HEK293 (cell line): ENCODE results near the gene PPP1R10.

Source experiments
- CTCF ChIA-PET: fragments of 350-600 bp; formaldehyde crosslinking; extraction: SDS; loops from one replicate; lab custom pipeline; 2021; ENCODE audit warnings: antibody characterized with exemption; lab: Yijun Ruan, JAX
- POLR2A ChIA-PET: fragments of 300-600 bp; formaldehyde crosslinking; extraction: SDS; loops from one replicate; lab custom pipeline; 2020; ENCODE audit warnings: antibody characterized with exemption, inconsistent platforms; lab: Yijun Ruan, JAX
- H3K27ac ChIP-seq: fragments of 200-500 bp; sonication (Bioruptor generic); 2 replicates; pipeline ENCODE4 v1.5.1; 2014; ENCODE audit warnings: low read depth, low read length, control low read depth, inconsistent platforms; ENCODE audit errors: extremely low read depth
- H3K36me3 ChIP-seq, 2 experiments: fragments of 200-500 bp in 1 of 2; sonication (Bioruptor generic) in 1 of 2; 1 replicate in 1 of 2; 2 replicates in 1 of 2; pipeline ENCODE4 v1.5.1; 2014 to 2017; ENCODE audit warnings: inconsistent platforms in 2 of 2, low read length in 2 of 2; ENCODE audit not compliant: control insufficient read depth in 2 of 2, insufficient read depth in 1 of 2
- H3K4me1 ChIP-seq: fragments of 200-500 bp; sonication (Bioruptor generic); 2 replicates; pipeline ENCODE4 v1.5.1; 2014; ENCODE audit warnings: mild to moderate bottlenecking, low read length, inconsistent platforms; ENCODE audit not compliant: control insufficient read depth, insufficient read depth
- H3K4me3 ChIP-seq: 2 replicates; pipeline ENCODE4 v1.5.1; 2011; ENCODE audit warnings: low read depth, mild to moderate bottlenecking, control low read depth, low read length, moderate library complexity
- H3K9me3 ChIP-seq: fragments of 200-500 bp; sonication (Bioruptor generic); 2 replicates; pipeline ENCODE4 v1.5.1; 2014; ENCODE audit warnings: low read depth, low read length, inconsistent platforms; ENCODE audit not compliant: control insufficient read depth, insufficient read depth
- CTCF ChIP-seq: fragments of 450-650 bp; formaldehyde crosslinking; IDR thresholded peaks from 2 replicates; pipeline ENCODE4 v1.5.1; 2016; ENCODE audit warnings: missing biosample characterization, missing genetic modification characterization
- GLIS2 ChIP-seq: fragments of 450-650 bp; formaldehyde crosslinking; IDR thresholded peaks from 2 replicates; pipeline ENCODE4 v1.5.1; 2016; ENCODE audit warnings: missing biosample characterization, missing genetic modification characterization
- HIC1 ChIP-seq: fragments of 450-650 bp; formaldehyde crosslinking; IDR thresholded peaks from 2 replicates; pipeline ENCODE4 v1.5.1; 2016; ENCODE audit warnings: missing biosample characterization, missing genetic modification characterization
- KLF1 ChIP-seq: fragments of 450-650 bp; formaldehyde crosslinking; IDR thresholded peaks from 2 replicates; pipeline ENCODE4 v1.5.1; 2016; ENCODE audit warnings: missing biosample characterization, missing genetic modification characterization
- KLF16 ChIP-seq: fragments of 450-650 bp; formaldehyde crosslinking; IDR thresholded peaks from 2 replicates; pipeline ENCODE4 v1.5.1; 2017; ENCODE audit warnings: missing biosample characterization, missing genetic modification characterization
- REPIN1 ChIP-seq: fragments of 450-650 bp; formaldehyde crosslinking; IDR thresholded peaks from 2 replicates; pipeline ENCODE4 v1.5.1; 2017; ENCODE audit warnings: missing biosample characterization, missing genetic modification characterization, low read depth
- ZBTB49 ChIP-seq: fragments of 450-650 bp; formaldehyde crosslinking; IDR thresholded peaks from 2 replicates; pipeline ENCODE4 v1.5.1; 2016; ENCODE audit warnings: missing biosample characterization, missing genetic modification characterization, low read depth
- ZBTB7A ChIP-seq: fragments of 450-650 bp; formaldehyde crosslinking; IDR thresholded peaks from 2 replicates; pipeline ENCODE4 v1.5.1; 2016; ENCODE audit warnings: low read depth, missing biosample characterization, missing genetic modification characterization
- ZFP37 ChIP-seq: fragments of 450-650 bp; formaldehyde crosslinking; IDR thresholded peaks from 2 replicates; pipeline ENCODE4 v1.5.1; 2016; ENCODE audit warnings: missing biosample characterization, missing genetic modification characterization
- ZFP41 ChIP-seq: fragments of 450-650 bp; formaldehyde crosslinking; IDR thresholded peaks from 2 replicates; pipeline ENCODE4 v1.5.1; 2016; ENCODE audit warnings: missing biosample characterization, missing genetic modification characterization, borderline replicate concordance
- ZNF140 ChIP-seq: fragments of 450-650 bp; formaldehyde crosslinking; IDR thresholded peaks from 2 replicates; pipeline ENCODE4 v1.5.1; 2016; ENCODE audit warnings: missing biosample characterization, missing genetic modification characterization
- ZNF157 ChIP-seq: fragments of 450-650 bp; formaldehyde crosslinking; IDR thresholded peaks from 2 replicates; pipeline ENCODE4 v1.5.1; 2016; ENCODE audit warnings: missing biosample characterization, missing genetic modification characterization
- ZNF202 ChIP-seq: fragments of 450-650 bp; formaldehyde crosslinking; IDR thresholded peaks from 2 replicates; pipeline ENCODE4 v1.5.1; 2016; ENCODE audit warnings: missing biosample characterization, missing genetic modification characterization, borderline replicate concordance
- ZNF341 ChIP-seq: fragments of 450-650 bp; formaldehyde crosslinking; IDR thresholded peaks from 2 replicates; pipeline ENCODE4; 2016; ENCODE audit warnings: low read depth, missing biosample characterization, missing genetic modification characterization
- ZNF350 ChIP-seq: fragments of 450-650 bp; formaldehyde crosslinking; IDR thresholded peaks from 2 replicates; pipeline ENCODE4 v1.5.0; 2017; ENCODE audit warnings: missing biosample characterization, mild to moderate bottlenecking, missing genetic modification characterization
- ZNF433 ChIP-seq: fragments of 450-650 bp; formaldehyde crosslinking; IDR thresholded peaks from 2 replicates; pipeline ENCODE4 v1.5.1; 2016; ENCODE audit warnings: missing biosample characterization, missing genetic modification characterization, low read depth
- ZNF560 ChIP-seq: fragments of 450-650 bp; formaldehyde crosslinking; IDR thresholded peaks from 2 replicates; pipeline ENCODE4 v1.5.1; 2017; ENCODE audit warnings: missing biosample characterization, missing genetic modification characterization, borderline replicate concordance
- ZNF571 ChIP-seq: fragments of 450-650 bp; formaldehyde crosslinking; IDR thresholded peaks from 2 replicates; pipeline ENCODE4 v1.5.0; 2017; ENCODE audit warnings: missing biosample characterization, missing genetic modification characterization
- ZNF629 ChIP-seq: fragments of 450-650 bp; formaldehyde crosslinking; IDR thresholded peaks from 2 replicates; pipeline ENCODE4 v1.5.1; 2017; ENCODE audit warnings: missing biosample characterization, missing genetic modification characterization
- ZNF639 ChIP-seq: fragments of 450-650 bp; formaldehyde crosslinking; IDR thresholded peaks from 2 replicates; pipeline ENCODE4 v1.5.1; 2016; ENCODE audit warnings: missing biosample characterization, missing genetic modification characterization
- ZNF692 ChIP-seq: fragments of 450-650 bp; formaldehyde crosslinking; IDR thresholded peaks from 2 replicates; pipeline ENCODE4 v1.5.1; 2016; ENCODE audit warnings: missing biosample characterization, missing genetic modification characterization

The PPP1R10 gene

GRCh38 chr6:30601815-30602641 lies 15.0 kb downstream of the PPP1R10 start:
- H3K4me1 ChIP-seq, result no peaks in the 10 kb centered on the region
- peaks cover 56 to 73% of the 10 kb centered on the region in 2 experiments for H3K36me3 ChIP-seq
- ChIA-PET CTCF (interaction anchor here (1.4 kb wide), 1 partner anchor 119 kb away, joined by 5 read pairs; no protein-coding TSS in a partner anchor), POLR2A (interaction anchor here (0.7 to 14.9 kb wide), 3 partner anchors 9 to 50 kb away, joined by 3 to 197 read pairs (median 25); no protein-coding TSS in a partner anchor)
- H3K27ac ChIP-seq, result no peak overlapping the region; the same call in 1 of the 2 replicates
- H3K4me3 ChIP-seq, result no peak overlapping the region
- TF ChIP-seq ZNF571 (tag by site-specific recombination) (no peak), ZFP37 (tag by site-specific recombination) (0 out of 2 replicates have a peak, but pooled peaks have one; percentile 2), ZBTB49 (no peak), ZNF692 (no peak), HIC1 (tag by site-specific recombination) (peak; percentile 62), GLIS2 (peak; percentile 77), ZNF639 (tag by site-specific recombination) (no peak), ZNF629 (tag by site-specific recombination) (no peak)
- H3K9me3 ChIP-seq, result no peaks in the 10 kb centered on the region

GRCh38 chr6:30601436-30601814 lies 15.6 kb downstream of the PPP1R10 start:
- H3K9me3 ChIP-seq, result no peaks in the 10 kb centered on the region
- H3K4me1 ChIP-seq, result no peaks in the 10 kb centered on the region
- CTCF ChIA-PET, result interaction anchor here (1.4 to 9.8 kb wide), 2 partner anchors 58 to 118 kb away, joined by 5 to 121 read pairs; no protein-coding TSS in a partner anchor
- no peak overlapping the region for H3K4me3 ChIP-seq
- POLR2A ChIA-PET, result interaction anchor here (0.7 to 14.9 kb wide), 4 partner anchors 9 to 129 kb away, joined by 3 to 197 read pairs (median 14); no protein-coding TSS in a partner anchor
- peak overlapping the region; percentile 40; the same call in 1 of the 2 replicates for H3K27ac ChIP-seq
- peaks cover 50 to 67% of the 10 kb centered on the region in 2 experiments for H3K36me3 ChIP-seq
- TF ChIP-seq CTCF (tag by site-specific recombination) (no peak), ZNF157 (tag by site-specific recombination) (no peak), ZFP37 (tag by site-specific recombination) (0 out of 2 replicates have a peak, but pooled peaks have one; percentile 14), HIC1 (tag by site-specific recombination) (0 out of 2 replicates have a peak, but pooled peaks have one; percentile 28), ZNF560 (tag by site-specific recombination) (no peak), ZNF350 (no peak), ZNF433 (tag by site-specific recombination) (no peak), ZFP41 (tag by site-specific recombination) (no peak), REPIN1 (no peak), KLF16 (no peak), KLF1 (tag by site-specific recombination) (no peak), ZNF202 (tag by site-specific recombination) (no peak), ZBTB7A (tag by site-specific recombination) (no peak), ZNF341 (tag by site-specific recombination) (no peak), ZNF140 (no peak)
